ENCODE results near the gene MAP3K5. TPM values are rescaled to one million over a fixed set of nuclear protein-coding genes. Genes with fewer than 3 reads are reported as not detected.

Gene MAP3K5
- total RNA-seq, 4 donors from 2014 or later: 26.9 to 64.5 (median 34.0) TPM

DNA sequence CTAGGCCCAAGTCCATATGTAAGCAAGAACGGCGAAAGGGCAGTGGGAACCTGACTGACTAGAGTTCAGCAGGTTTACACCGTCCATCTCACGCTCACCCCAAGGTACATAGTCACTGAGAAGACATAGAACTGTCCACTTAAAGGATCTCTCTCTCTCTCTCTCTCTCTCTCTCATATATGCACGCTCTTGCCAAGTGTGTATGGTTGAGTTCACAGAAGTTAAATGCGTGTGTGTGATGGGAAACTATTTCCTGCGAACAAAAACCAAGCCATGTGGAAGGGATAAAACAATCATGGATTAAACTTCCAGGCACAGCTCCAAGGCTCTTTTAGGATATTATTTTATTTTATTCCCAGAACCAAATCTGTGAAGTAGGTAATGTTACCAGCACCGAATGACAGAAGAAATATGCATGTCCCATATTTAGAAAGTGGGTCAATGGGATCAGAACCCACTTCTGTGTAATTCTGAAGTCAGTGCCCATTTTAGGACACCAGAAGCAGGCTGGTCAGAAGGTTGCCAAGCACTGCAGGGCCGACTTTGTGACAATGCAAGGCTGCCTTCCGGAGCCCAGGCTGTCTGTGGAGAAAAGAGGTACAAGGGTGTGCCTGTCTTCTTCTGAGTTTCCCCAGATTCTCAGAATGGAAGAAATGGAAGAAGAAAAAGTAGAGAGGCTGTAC lies 192.8 kb downstream of the MAP3K5 start:
- Histone ChIP-seq H3K4me1 (no peaks in the 10 kb centered on the region), H3K4me3 (no peak overlapping the region), H3K36me3 (peaks cover 0 to 4% (median 0%) of the 10 kb centered on the region in 3 donors), H3K27me3 (no peaks in the 10 kb centered on the region), H3K27ac (no peak overlapping the region), H3K9me3 (no peaks in the 10 kb centered on the region)
- no peak for DNase-seq (ENCODE audit: low spot score in 2 of 2)
- TF ChIP-seq POLR2A (IDR thresholded peaks at IDR 0.05) (no peak), EP300 (IDR thresholded peaks at IDR 0.05) (no peak)
- TF ChIP-seq, protein P1, sequence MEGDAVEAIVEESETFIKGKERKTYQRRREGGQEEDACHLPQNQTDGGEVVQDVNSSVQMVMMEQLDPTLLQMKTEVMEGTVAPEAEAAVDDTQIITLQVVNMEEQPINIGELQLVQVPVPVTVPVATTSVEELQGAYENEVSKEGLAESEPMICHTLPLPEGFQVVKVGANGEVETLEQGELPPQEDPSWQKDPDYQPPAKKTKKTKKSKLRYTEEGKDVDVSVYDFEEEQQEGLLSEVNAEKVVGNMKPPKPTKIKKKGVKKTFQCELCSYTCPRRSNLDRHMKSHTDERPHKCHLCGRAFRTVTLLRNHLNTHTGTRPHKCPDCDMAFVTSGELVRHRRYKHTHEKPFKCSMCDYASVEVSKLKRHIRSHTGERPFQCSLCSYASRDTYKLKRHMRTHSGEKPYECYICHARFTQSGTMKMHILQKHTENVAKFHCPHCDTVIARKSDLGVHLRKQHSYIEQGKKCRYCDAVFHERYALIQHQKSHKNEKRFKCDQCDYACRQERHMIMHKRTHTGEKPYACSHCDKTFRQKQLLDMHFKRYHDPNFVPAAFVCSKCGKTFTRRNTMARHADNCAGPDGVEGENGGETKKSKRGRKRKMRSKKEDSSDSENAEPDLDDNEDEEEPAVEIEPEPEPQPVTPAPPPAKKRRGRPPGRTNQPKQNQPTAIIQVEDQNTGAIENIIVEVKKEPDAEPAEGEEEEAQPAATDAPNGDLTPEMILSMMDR (IDR thresholded peaks at IDR 0.05): no peak
- WGBS, 2 donors: 76 to 80% methylated on average over 10 of the region's 10 CpGs

DNA sequence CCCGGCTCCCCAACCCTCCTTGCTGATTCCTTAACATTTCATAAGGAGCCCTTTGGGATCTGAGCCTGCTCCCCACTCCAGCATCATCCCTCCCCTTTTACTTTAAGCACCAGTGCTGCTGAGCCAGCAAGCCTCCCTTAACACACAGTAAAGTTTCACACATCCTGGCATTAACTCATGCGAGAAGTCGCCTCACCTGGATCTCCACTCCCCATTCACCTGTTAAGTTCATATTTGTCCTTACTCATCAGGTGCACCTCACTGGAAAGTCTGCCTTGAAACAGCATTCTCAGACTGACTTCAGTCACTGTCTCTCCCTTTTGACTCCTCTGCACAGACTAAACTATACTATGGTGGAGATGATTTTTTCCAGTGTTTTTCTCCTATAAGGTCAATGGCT lies 194.2 kb downstream of the MAP3K5 start:
- 93 to 94% methylated on average over 3 of the region's 3 CpGs for WGBS, 2 donors
- Histone ChIP-seq H3K4me1 (no peaks in the 10 kb centered on the region), H3K27me3 (no peaks in the 10 kb centered on the region), H3K27ac (no peak overlapping the region), H3K9me3 (no peaks in the 10 kb centered on the region), H3K4me3 (no peak overlapping the region), H3K36me3 (no peaks in the 10 kb centered on the region)
- DNase-seq (ENCODE audit: low spot score in 2 of 2): no peak
- TF ChIP-seq, protein P1 (IDR thresholded peaks at IDR 0.05): no peak

DNA sequence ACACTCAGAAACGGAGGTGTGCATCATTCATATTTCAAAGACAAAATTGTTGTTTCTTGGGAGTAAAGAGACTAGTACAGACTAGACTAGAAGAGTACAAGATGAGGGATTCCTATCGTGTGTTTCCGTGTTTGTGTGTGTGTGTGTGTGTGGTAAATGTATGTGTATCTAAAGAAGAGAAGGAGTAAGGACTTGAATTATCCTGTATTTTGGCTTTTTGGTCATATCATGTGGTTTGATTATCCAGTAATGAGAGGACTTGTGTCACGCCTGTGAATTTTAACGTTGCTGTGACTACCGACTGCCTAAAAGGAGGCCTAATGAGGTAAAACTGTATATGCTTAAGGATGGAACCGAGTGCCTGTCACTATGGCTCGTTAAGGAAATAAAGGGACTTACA lies 197.6 kb downstream of the MAP3K5 start:
- DNase-seq (ENCODE audit: low spot score in 2 of 2): no peak
- no peak overlapping the region for H3K4me3 ChIP-seq
- no peak overlapping the region for H3K27ac ChIP-seq
- no peaks in the 10 kb centered on the region for H3K4me1 ChIP-seq
- H3K27me3 ChIP-seq: no peaks in the 10 kb centered on the region
- H3K9me3 ChIP-seq: no peaks in the 10 kb centered on the region
- 94 to 95% methylated on average over 8 of the region's 8 CpGs for WGBS, 2 donors
- peaks cover 0 to 25% (median 8%) of the 10 kb centered on the region in 3 donors for H3K36me3 ChIP-seq
- TF ChIP-seq POLR2A (IDR thresholded peaks at IDR 0.05) (no peak), EP300 (IDR thresholded peaks at IDR 0.05) (no peak)
- TF ChIP-seq, protein P1 (IDR thresholded peaks at IDR 0.05): no peak

DNA sequence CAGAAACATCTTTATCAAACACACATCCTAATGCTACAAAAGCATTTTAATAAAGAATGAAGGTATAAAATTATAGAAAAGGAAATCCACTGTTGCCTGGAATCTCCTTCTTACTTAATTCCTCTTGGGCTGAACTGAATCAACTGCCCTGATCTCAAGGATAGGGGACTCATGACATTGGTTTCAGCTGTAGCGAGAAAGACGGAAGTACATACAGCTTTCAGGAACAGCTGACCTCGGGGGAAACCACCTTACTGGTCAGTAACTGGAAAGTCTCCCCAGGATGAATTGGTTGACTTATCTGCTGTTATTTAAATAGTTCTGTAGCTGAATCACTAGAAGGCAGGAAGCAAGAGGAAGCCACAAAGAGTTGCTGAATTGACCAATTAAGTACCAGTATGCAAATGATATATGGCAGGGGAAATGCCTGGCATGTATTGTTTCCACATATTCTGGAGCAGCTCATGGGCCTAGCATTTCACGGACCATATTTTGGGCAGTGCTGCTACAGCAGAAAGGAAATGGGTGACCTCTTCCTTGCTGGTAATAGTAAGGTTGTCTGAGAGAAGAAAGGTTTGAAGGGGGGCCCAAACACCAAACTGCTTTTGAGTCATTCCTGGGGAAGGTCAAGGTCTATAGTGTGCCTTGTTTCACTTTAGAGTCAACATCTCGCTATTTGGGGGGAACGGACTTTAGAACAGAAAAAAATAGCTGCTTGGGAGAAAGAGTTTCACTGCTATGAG lies 198.4 kb downstream of the MAP3K5 start:
- Histone ChIP-seq H3K4me1 (no peaks in the 10 kb centered on the region), H3K27me3 (no peaks in the 10 kb centered on the region), H3K4me3 (no peak overlapping the region), H3K36me3 (peaks cover 0 to 32% (median 8%) of the 10 kb centered on the region in 3 donors), H3K9me3 (no peaks in the 10 kb centered on the region), H3K27ac (no peak overlapping the region)
- TF ChIP-seq EP300 (IDR thresholded peaks at IDR 0.05): no peak
- TF ChIP-seq, protein P1 (IDR thresholded peaks at IDR 0.05): no peak
- no peak for TF ChIP-seq POLR2A (IDR thresholded peaks at IDR 0.05)
- WGBS, 2 donors: 64 to 68% methylated on average over 6 of the region's 6 CpGs
- DNase-seq (ENCODE audit: low spot score in 2 of 2): no peak
